GM21381 (cell line): Measurements from ENCODE around the gene LSS.
"Not testable (repeated sequence)": the region's sequence is repeated elsewhere in the genome, so short reads cannot be mapped to it uniquely, and the experiment has no call there.

ENCODE experiments used
- ATAC-seq: cut with Tn5 transposase; IDR thresholded peaks from one replicate; pipeline ENCODE4 v1.9.1; 2021; ENCODE audit warnings: mild to moderate bottlenecking, moderate library complexity; ENCODE audit not compliant: unreplicated experiment

The LSS gene

DNA sequence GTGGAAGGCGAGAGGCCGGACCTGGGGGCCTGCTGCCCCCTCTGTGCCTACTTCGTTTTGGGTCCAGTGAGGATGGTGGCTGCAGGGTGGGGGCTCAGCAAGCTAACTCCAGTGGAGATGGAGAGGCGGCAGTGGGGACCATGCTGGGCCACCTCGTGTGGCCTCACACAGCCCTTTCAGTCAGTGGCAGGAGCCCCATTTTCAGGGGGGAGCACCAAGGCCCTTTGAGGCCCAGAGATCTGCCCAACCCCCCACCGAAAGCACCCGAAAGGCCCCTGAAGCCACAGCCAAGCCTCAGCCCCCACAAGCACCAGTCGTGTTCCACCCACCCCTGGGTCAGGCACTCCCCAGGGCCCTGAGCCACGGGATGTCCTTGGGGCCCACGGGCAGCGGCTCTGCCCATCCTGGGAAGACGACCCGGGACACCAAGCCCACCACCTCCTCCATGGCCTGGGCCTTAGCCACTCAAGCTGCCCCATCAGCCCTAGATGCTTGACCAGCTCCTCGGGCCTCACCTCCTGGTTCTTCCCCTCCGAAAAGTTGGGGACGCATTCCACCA is 73.5 kb downstream of the LSS start:
- ATAC-seq: no peak

DNA sequence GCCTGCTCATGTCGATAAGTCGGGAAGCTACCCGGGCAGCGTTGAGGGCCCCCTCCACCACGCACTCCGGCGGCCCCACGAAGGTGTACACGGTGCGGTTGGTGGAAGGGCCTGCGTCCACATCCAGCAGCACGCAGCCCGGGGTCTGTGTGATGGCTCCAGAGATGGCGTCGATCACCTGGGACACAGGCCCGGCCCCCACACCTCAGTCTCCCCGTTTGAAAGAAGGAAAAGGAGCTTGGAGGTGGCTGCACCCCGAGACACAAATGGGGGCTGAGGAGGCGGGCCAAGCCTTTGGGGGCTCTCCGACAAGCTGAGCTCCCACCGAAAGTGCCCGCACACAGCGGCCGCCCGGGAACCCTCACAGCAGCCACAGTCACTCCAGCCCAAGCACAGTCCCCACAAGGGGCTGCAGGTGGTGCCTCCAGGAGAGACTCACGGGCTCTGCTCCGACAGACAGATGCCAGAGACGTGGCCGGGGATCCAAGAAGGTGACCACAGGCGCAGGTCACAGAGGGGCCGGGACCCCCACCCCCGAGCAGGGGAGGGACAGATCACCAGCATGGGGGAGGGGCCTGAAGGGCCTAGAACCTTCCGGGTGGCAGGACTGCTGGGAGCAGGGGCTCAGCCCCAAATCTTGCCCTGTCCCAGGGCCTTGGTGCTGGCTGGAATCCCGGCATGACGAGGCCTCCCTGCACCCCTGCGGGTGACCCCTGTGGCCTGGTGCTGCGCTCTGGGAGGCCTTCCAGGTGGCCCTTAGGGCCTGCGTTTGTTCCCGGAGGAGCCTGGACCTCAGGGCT is 74.2 kb downstream of the LSS start:
- no peak for ATAC-seq

DNA sequence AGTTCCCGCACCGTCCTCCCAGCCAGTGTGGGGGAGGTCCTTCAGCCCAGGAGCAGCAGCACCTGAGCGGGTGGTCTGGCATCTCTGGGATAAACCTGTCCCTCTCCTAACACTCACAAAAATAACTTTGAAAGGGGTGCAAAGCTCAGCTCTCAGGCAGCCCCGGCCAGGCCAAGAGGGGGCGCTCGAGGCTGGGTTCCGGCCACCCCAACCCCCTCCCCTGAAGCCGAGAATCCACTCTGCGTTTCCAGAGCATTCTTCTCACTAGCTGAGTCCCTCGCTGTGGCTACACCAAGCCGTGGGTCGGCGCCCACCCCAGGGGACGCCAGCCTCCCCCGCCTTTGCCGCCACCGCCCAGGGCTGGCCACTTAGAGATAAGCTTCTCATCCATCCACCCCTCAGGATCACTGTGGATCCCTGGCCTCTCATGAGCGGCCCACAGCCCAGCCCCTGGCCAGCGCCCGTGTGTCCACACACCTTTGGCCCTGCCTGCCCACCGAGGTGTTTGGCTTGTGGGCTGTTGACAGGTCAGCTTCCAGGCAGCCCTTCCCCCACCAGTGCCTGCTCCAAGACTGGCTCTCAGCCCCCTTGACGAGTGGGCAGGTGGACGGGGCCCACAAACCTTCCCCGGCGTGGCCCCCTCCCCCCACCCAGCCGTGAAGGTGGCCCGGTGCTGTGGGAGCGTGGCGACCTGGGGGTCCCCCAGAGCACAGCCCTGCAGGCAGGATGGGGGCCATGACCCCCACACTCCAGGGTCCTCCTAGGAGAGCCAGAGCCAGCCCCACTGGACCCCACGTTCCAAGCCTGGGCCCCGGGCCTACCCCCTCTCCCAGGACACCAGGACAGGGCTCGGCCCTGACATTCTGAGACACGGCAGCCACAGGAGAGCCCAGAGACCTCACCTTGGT is 75.1 kb downstream of the LSS start:
- no peak for ATAC-seq

DNA sequence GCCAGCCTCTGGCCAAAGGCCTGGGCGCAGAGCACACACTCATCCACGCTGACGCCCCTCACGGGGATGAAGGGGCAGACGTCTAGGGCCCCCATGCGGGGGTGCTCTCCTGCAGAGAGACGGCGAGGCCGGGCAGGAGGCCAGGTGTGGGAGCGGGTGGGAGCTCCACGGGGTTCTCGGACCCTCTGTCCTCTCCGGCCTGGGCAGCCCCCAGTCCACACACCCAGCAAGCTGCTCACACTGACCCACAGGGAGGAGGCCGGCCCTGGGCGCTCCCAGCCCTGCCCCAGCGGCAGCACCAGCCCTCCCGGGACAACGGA is 75.7 kb downstream of the LSS start:
- ATAC-seq: no peak

DNA sequence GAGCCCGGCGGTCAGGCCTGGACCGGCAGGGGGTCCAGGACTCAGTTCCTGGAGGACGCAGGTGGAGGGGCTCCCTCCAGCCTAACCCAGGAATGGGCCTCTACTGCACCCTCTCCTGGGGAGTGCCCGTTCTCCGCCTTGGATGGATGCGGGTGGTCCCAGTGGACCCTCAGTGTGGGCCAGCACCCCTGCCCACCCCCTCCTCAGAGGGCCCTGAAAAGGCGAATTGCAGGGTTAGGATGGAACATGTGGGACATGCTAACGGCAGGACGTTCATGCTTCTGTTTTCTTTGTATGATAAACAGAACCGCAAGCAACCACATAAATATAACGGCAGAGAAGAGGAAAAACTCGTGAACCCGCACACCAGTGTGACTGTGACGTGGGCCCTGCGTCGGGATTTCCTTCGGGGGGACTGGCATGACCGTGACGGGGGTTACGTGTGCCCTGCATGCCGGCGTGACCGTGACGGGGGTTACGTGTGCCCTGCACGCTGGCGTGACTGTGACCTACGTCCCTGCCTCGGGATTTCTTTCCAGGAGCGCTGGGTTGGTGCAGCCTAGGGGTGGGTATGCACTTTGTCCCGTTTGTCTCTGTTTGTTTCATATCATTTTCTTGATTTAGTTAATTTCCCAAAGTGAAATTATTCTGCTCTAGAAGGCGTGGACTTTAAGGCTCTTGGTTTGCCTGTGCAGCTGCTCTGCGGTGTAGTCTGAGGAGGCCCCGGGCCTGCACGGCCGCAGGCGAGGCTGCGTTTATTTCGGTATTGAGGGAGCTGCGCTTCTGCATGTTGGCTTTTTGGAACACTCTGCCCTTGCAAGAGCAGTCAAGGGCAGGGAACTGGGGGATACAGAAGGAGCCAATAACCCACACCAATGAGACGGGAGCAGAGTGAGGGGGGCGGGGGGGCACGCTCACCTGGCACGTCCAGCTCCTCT is 76.3 kb downstream of the LSS start:
- no peak for ATAC-seq

DNA sequence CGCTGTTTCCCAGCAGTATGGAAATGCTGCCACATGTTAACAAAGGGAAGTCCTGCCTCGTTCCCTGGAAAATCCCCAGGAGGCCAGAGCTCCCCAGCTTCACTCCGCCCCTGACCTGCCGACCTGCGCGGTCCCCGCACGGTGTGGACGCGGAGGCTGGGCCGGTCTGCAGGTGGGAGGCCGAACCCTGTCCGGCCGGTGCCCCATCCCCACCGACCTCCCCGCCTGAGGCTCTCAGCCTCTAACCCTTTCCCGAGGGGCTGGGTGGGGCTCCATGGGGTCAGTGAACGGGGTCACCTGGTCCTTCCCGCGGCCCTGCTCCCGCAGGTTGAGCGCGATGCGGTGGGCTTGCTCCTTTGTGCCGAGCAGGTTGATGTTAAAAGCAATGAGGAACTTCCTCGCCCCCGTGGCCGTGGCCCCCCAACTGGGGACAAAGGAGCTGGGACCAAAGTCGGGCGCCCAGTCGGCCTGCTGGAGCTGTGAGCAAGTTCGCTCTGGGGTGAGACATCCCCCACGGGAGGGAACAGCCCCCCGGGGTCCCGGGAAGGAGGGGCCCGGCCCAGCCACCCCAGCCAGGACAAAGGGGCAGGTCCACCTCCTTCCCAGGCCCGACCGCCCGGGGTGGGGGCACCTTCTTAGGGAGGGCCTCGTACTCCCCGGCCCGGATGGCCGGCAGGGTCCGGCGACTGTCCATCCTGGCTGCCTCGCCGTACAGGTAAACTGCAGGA is 77.1 kb downstream of the LSS start:
- ATAC-seq: no peak

DNA sequence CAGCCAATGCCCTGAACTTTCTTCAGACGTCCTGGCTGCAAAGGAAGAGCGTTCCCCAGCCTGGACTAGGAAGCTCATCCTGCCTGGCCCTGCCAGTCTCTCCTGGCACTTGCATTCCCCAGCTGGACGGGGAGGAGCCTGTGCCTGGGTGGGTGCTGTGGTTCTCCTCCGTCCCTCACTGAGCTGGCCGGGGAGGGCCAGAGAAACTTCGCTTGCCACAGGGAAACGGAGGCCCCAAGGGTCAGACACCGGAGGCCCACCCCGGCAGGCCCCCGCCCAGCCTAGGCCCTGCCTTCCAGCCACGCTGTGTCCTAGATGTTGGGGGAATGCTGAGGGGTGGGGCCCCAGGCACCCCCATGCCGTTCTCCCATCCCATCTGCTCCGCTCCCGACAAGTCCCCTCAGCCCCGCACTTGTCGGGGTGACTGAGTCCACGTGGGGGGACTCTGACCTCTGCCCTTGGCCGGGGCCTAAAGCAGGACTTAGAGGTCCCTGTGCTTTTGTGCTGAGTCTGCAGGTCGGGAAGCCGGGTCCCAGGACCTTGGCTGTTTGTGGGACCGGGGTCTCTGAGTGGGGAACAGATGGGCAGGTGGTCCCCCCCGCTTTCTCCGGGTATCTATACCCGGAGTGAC is 78.0 kb downstream of the LSS start:
- ATAC-seq: no peak

DNA sequence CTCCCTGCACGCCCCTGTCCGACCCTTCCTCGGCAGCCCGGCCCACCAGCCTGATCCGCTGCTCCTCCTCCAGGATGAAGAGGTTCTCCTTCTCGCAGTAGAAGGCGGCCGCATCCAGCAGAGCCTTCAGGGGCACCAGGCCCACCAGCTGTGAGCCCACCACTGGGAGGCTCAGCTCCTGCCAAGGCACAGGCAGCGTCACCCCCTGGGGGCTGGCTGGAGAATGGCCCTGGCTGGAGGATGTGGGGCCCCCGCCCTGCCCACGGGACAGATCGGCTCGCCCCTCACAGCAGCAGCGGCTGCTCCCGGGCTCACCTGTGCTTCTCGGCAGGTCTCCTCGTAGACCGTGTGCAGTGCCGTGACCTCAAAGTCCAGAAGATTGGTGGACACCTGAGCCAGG is 78.5 kb downstream of the LSS start:
- no peak for ATAC-seq

DNA sequence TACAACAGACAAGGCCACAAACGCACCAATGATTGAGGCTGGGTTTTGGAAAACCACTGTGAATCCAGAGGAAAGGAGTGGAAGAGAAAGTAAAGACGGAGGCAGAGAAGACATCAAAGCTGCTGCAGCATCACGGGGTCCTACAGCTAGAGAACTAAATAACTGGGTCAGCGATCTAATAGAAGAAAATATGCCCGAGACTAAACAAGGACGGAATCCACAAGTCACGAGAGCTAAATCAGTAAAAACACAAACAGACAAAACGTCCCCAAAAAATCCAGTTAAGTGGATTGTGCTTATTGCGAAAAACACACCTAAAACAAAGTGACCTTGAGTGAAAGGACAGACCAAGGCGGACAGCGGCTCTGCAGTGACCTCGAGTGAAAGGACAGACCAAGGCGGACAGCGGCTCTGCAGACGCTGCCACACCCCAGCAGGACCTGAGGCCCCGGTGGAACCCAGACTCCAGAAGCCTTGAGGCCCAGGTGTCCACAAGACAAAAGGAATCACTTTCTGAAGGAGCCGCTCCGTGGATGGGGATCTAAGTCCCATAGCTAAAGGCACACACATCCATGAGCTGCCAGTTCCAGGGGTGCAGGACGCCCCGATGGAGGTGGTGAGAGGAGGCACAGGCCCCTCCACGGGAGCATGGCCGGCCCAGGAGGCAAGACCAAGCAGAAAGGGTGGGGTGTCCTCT is 79.2 kb downstream of the LSS start:
- ATAC-seq: no peak

DNA sequence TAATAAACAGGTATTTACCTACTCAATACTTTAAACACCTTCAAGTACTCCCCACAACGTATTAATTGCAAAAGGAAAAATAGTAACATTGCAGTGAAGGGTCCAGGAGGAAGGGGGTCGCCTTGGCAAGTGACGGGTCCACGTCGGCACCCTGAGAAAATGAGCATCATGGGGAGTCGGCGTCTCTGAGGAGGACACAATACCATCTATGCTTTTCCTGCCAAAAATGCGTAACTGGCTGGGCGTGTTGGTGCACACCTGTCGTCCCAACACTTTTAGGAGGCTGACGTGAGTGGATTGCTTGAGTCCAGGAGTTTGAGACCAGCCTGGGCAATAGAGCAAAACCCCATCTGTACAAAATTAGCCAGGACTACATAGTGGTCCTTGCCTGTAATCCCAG is 80.5 kb downstream of the LSS start:
- no peak for ATAC-seq

DNA sequence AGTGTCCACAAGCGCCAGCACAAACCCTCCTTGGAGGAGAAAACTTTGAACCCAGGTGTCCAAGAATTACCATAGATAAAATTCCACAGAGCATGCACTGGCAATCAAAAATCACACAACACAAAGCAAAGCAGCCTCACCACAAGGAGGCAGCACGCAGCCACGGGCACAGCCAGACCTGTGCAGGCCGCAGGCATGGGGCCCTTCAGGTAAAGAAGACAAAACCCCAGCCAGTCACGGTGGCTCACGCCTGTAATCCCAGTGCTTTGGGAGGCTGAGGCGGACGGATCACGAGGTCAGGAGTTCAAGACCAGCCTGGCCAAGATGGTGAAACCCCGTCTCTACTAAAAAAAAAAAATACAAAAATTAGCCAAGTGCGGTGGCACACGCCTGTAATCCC is 81.1 kb downstream of the LSS start:
- ATAC-seq: not testable (repeated sequence)

DNA sequence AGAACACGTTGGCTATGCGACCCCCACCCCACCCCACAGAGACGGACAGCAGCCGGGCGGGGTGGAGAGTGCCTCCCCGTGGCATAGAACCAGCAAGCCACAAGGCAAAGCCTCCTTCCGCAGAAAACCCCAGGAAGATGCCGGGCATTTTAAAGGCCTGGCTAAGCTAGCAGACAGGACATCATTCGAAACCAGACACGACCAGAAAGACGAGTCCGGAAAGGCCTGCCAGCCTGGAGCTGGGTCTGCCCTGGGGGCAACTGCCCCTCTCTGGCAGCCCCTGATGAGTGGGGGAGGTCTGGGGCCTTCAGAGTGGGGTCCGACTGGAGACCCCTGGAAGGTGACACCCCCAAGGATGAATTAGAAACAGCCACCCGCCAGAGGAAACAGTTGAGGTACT is 81.7 kb downstream of the LSS start:
- no peak for ATAC-seq

DNA sequence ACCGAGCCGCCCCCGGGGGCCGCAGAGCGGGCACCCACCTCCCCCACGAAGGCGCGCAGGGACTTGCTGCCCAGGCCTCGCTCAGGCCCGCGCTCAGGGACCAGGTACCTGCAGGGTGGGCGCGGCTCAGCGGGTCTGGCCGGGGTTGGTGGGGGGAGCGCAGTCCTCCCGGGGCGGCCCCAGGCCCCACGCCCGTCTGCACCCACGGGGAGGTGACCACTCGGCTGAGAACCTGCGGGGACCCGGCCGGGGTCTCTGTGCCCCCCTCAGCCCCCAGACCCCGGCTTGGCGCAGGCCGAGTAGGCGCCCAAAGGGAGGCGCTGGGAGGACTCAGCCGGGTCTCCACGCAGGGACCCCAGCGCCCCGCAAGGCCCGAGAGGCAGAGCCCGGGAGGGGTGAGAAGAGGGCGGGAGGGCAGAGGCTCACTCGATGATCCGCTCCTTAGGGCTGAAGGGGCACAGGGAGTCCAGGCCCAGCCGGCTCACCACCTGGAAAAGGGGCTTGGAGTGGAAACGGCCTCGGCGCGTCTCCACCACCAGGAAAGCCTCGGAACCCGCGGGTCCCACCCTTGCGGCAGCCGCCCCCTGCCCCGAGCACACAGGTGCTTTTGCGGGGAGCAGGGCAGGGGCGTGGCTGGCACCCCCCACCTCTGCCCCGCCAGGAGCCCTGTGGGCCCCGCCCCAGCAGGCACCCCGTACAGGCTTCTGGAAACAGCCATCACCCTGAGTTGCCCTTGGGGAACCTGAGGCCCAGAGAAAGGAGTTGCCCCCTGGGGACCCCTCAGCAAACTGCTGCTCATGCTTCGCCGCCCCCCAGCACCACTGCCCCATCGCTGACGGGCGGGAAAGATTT is 82.5 kb downstream of the LSS start:
- no peak for ATAC-seq

DNA sequence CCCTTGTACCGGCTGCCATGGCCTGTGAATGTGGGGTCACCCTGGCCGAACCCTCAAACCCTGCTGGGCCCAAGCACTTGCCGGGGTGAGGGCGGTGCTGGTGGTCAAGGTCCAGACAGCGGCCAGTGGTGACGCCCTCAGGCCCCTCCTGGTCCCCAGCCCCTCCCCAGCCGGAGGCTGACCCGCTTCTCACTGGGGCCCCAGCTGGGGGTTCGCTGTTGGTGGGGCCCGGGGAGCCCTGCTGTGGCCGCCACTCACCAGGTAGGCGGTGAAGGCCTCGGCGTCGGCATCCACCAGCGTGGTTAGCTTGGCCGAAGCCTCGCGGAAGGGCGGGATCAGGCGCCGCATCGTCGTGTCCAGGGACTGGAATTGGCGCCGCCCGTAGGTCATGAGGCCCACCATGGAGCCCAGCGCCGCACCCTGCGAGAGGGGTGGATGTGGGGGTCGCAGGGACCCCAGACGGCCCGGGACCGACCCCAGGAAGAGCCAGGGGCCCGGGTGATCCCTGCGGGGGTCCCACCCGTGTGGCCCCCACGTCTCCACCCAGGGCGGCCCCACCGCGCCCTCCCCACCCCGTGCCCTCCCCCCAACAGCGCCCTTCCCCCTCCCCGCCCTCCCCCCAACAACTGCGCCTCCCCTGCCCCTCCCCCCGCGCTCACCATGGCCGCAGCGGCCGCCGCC is 83.3 kb downstream of the LSS start:
- ATAC-seq: no peak

DNA sequence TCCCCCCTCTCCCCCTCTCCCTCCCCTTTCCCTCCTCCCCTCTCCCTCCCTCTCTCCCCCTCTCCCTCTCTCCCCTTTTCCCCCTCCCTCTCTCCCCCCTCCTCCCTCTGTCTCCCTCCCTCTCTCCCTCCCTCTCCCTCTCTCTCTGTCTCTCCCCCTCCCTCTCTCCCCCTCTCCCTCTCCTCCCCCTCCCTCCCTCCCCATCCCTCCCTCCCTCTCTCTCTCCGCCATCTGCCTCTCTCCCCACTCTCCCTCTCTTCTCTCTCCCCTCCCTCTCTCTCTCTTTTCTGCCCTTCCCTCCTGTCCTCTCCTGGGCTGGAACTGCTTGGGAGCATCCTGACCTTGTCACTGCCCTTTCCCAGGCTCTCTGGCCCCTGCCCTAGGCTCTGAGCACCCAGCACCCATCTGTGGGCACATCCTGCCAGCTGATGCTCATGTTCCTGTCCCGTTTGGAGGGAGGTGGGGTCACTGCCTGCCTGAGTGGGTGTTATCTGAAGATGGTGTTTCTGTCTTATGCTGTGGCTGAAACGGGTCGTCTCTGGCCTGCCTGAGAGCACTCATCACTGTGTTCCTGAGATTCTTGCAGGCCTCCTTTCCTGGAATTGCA is 84.0 kb downstream of the LSS start:
- ATAC-seq: no peak

DNA sequence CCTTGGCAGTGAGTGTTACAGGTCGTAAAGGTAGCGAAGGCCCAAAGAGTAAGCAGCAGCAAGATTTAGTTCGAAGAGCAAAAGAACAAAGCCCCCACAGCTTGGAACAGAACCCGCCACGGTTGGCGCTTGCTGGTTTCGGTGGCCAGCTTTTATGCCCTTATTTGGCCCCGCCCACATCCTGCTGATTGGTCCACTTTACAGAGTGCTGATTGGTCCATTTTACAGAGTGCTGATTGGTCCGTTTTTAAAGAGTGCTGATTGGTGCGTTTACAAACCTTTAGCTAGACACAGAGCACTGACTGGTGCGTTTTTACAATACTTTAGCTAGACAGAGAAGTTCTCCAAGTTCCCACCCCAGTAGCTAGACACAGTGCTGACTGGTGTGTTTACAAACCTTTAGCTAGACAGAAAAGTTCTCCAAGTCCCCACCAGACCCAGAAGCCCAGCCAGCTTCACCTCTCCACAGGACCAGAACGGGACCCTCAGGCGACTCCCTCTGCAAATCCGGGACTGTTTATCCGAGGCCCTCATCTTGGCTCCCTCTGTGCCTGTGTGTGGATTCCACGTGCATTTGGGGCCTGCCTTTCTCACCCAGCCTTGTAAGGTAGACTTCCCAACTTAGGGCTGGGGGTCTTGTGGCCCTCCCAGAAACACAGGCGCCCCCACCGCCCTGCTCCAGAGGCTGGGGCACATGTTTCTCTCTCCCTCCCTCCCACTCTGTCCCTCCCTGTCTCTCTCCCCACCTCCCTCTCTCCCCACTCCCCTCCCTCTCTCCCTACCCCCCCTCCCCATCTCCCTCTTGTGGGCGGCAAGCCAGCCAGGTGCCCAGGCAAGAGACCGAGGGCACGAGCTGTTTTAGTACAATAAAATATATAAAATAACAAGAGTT is 85.7 kb downstream of the LSS start:
- ATAC-seq: no peak
